Measurements from ENCODE around the gene VENTX.

VENTX gene

GRCh38 chr10:133275684-133276092 is 38.0 kb downstream of the VENTX start:
- DNase-seq = peak; percentile 62 to 70

GRCh38 chr10:133276100-133276434 is 38.4 kb downstream of the VENTX start:
- DNase-seq = no peak

DNA sequence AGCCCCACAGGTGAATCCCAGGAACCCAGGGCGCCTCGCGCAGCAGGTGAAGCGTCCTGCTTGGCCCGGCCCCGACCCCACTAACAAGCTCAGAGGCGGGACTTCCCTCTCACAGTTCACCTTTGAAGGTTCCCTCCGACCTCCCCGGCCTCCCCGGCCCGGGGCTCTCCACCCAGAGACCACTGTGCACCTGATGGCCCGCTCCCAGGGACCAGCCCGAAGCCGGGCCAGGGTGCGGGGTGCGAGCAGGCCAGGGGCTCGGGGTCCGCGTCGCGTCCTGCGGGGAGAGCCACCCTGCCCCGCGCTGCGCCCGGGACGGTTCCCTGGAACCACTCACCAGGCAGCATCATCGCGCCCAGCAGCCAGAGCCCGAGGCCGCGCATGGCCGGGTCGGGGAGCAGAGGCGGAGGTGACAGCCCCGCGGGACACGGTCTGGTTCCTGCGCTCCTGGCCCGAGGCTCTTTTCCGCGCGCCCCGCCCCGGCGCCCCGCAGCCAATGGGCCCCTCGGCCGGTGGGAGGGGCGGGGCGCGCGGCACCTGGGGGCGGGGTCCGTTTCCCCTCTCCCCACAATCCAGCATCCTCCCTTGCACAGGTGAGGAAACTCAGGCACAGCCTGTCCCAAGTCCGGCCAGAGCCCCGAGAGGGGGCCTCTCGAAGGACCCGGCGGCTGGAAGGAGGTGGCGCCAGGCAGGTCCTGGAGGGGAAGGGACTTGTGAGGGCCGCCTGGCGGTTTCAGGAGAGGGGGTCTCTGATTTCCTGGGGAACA is 39.0 kb downstream of the VENTX start, which contains the start of gene ADAM8:
Gene ADAM8, minus strand, starts transcription at position 434 of the 767 bp plus-strand sequence. Its CDS starts 51 bp downstream, at position 383.
- peak; percentile 82 to 86 for DNase-seq

GRCh38 chr10:133277277-133277992 is 39.8 kb downstream of the VENTX start:
- no peak for DNase-seq

GRCh38 chr10:133277993-133278576 is 40.4 kb downstream of the VENTX start:
- no peak for DNase-seq

- DNase-seq = peak; percentile 68 to 76
Measured at GRCh38 chr10:133278577-133279265, 41.1 kb downstream of the VENTX start.

DNA sequence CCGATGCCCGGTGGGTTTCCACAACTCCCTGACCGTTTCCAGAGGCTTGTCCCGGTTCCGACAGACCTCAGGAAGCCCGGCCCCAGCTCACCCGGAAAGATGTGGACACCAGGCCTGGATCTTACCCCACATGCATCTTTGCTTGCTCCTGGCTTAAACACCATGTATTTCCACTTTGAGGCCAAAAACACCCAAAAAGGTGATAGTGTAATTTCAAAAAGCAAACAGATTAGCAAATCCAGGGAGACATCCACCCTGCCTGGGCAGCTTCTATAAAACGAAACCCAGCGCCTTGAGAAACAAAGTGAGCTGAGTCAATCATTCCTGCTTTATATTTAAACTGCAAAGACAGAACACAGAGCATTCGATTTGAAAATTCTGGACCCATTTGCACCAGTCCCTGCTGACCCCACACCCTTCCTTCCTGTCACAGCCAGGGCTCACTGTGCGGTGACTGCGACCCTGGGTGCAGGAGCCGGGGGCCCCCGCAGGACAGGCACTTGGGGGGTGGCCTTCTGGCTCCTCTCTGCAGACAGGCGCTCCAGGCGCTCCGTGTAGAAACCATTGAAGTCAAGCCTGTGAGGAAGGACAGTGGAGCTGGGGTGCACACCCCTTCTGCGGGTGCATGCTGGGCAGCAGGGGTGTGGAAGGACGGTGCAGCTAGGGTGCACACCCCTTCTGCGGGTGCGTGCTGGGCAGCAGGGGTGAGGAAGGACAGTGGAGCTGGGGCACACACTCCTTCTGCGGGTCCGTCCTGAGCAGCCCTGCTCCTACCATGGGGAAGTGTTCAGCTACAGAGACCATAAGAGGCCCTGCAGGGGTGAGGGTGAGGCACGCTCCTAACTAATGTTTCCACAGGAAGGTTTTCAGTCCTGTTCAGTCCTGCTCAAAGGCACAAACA is 41.9 kb downstream of the VENTX start:
- DNase-seq = no peak

DNA sequence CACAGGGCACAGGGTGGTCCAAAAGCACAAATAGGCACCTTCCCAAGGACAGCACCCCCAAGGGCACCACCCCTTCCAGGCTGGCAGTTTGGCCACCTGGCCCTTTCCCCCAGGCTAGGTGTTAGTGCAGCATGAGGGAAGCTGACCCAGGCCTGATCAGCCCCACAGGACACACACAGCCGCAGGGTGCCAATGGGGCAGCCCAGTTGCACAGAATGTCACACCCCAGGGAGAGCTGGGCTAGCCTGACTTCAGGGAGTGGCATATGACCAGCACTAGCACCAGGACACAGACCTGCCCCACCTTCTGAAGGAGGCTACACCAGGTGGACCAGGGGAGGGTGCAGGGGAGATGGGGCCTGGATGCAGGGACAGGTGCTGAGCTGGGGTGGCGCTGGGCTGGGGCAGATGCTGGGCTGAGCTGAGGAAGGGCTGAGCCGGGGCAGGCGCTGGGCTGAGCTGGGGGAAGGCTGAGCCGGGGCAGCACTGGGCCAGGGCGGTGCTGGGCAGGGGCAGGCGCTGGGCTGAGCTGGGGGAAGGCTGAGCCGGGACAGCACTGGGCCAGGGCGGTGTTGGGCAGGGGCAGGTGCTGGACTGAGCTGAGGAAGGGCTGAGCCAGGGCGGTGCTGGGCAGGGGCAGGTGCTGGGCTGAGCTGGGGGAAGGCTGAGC is 42.9 kb downstream of the VENTX start:
- no peak for DNase-seq

- DNase-seq = no peak
Measured at GRCh38 chr10:133281084-133281483, 43.4 kb downstream of the VENTX start.

GRCh38 chr10:133281628-133282372 is 44.1 kb downstream of the VENTX start:
- DNase-seq = no peak

- no peak for DNase-seq
Measured at GRCh38 chr10:133282846-133283390, 45.3 kb downstream of the VENTX start.

GRCh38 chr10:133283931-133284330 is 46.3 kb downstream of the VENTX start:
- no peak for DNase-seq

- no peak for DNase-seq
Measured at GRCh38 chr10:133285217-133285616, 47.6 kb downstream of the VENTX start.

DNA sequence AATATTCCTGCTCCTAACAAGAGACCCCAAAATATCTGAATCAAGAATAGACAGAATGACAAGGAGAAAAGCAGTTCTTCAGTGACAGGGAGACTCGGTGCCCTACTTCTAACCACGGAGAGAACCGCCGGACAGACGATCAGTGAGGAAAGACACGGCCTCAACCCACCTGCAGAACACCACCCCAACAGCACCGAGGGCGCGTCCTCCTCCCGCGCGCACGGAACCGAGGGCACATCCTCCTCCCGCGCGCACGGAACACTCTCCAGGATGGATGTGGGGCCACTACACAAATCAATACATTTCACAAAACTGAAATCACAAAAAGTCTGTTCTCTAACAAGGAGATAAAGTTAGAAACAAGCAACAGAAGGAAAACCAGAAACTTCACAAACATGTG is 48.7 kb downstream of the VENTX start:
- DNase-seq = no peak

DNA sequence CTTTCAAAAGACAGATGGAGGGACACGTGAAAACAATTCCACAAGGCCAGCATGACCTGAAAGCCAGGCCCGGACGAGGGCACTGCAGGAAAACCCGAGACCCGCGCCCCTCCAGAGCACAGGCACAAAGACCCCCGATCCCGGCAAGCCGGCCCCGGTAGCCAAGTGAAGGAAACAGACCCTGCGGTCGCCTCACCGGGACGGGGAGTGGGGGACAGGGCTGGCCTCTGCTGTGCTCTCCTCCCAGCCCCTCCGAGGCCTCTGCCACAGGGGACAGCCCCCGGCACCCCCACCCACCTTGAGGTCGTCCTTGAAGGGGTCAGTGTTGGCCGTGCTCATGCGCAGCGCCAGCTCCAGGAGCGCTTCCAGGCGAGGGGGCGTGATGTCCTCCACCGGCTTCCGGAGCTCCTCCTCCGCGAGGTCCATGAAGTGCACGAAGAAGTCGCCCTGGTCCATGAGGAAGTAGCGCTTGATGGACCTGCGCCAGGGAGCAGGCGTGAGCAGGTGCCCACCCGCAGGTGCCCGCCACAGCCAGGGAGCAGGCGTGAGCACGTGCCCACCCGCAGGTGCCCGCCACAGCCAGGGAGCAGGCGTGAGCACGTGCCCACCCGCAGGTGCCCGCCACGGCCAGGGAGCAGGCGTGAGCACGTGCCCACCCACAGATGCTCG is 50.3 kb downstream of the VENTX start:
- no peak for DNase-seq

DNA sequence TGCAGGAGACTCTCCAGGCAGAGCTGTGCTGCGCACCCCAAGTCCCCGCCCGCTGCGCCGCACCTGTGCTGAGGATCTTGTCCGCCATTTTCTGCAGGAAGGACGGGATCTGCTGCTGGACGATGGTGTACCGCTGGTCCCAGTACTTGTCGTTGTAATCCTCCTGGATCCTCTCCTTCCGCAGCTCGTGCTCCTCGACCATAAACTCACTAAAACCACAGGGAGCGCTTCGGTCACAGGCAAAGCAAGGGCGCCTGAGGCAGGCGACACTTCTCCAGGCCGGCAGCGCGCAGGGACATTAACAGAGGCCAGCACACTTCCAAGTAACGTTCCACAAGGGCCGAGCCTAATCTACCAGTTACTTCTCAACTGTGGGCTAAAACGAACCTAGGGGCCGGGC is 52.1 kb downstream of the VENTX start:
- no peak for DNase-seq
